GM18951 (cell line): ENCODE results near the gene PLXDC1.

ENCODE experiments used
- POLR2A ChIP-seq: IDR thresholded peaks from 4 replicates; pipeline ENCODE4 v1.6.1; 2011; ENCODE audit warnings: mild to moderate bottlenecking; ENCODE audit not compliant: insufficient read length, insufficient read depth; ENCODE audit errors: extremely low read depth
- in situ Hi-C: fragments of 300-500 bp; cut with MboI; formaldehyde crosslinking; loops from one replicate; pipeline ENCODE4 v1.12.0; 2022; ENCODE audit warnings: low sequenced_read_pairs, mixed read lengths, inconsistent platforms; ENCODE audit not compliant: unreplicated experiment

Gene PLXDC1

GRCh38 chr17:39158623-39159022, 7.2 kb upstream of the PLXDC1 start:
- in situ Hi-C loops = loop anchor here (10.0 kb wide), 1 partner anchor 174 kb away; no protein-coding TSS in a partner anchor
- no peak for TF ChIP-seq POLR2A

GRCh38 chr17:39156491-39156890, 5.1 kb upstream of the PLXDC1 start:
- in situ Hi-C loops = loop anchor here (10.0 kb wide), 1 partner anchor 172 kb away; no protein-coding TSS in a partner anchor
- TF ChIP-seq POLR2A = no peak

DNA sequence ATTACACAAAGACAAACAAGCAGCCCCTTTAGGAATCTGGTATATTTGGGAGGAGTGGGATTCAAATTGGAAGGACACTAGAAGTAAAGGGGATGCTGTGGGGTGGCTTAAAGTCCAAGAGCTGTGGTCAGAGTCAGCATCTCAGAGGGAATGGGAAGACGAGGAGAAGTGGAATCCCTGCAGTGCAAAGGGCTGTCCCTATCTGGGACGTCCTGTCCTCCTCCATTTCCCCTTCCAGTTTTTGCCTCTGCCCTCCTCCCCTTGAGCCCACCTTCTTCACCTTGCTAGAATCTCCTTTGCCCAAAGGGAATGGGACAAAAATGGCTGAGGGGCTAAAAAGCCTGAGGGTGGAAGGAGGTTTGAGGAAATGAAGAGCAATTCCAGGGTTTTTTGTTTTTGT, 4.2 kb upstream of the PLXDC1 start:
- in situ Hi-C loops = loop anchor here (10.0 kb wide), 1 partner anchor 171 kb away; no protein-coding TSS in a partner anchor
- no peak for TF ChIP-seq POLR2A

DNA sequence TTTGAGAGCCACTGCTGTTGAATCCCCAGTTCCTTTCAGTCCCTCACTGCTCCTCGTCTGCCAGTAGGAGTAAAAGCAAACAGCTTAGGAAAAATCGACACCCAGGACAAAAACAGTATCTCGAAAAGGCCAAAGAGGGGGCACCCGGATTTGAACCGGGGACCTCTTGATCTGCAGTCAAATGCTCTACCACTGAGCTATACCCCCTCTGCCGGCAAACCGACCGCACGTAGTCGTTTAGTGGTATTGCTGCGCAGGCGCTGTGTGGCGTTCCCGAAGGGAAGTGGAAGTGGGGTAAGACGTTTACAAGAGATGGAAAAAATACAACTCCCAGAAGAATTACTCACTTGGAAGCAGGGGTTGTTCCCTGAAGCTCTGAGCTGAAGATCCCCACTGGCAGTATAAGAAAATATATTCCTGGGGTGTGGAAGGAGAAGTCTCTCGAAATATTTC, 2.2 kb upstream of the PLXDC1 start:
- TF ChIP-seq POLR2A = no peak
- in situ Hi-C loops = loop anchor here (10.0 kb wide), 1 partner anchor 169 kb away; no protein-coding TSS in a partner anchor

DNA sequence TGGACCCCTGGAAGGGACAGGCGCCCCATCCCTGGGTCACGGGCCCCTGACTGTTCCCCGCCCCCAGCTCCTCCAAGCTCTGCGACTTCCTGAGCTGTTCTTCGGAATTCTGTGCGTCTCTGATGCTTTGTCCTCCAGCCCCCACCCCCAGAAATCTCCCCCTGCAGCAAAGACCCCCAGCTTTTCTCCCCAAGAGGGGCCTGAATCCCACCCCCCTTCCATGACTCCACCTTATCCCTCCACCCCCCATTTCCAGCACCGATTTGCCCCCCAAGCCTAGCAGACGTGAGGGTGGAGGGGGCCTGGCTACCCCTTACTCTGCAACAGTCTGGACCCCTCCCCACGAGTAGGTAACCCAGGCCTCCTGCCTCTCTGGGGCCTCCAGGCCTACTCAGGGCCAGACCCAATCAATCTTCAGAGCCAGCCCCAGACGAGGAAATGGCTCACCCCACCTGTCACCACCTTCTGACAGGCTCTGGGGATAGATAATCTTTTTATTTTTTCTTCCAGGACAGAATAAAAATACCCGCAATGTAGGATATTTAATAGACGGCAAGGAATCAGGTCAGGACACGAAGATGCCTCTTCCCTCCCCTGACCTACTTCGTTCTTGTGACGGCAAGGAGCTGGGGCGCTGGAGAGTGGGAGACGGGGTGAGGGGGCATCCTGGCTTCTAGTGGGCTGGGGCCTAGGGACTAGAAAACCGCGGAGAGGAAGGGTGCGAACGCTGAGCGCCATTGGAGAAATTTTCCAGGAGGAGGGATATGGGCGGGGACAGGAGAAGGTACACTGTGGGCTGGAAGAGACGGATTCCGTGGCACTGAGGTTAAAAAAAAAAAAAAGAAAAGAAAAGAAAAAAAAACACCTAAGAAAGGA, 744 bp upstream of the PLXDC1 start:
- TF ChIP-seq POLR2A = no peak
- in situ Hi-C loops = loop anchor here (10.0 kb wide), 1 partner anchor 167 kb away; no protein-coding TSS in a partner anchor

DNA sequence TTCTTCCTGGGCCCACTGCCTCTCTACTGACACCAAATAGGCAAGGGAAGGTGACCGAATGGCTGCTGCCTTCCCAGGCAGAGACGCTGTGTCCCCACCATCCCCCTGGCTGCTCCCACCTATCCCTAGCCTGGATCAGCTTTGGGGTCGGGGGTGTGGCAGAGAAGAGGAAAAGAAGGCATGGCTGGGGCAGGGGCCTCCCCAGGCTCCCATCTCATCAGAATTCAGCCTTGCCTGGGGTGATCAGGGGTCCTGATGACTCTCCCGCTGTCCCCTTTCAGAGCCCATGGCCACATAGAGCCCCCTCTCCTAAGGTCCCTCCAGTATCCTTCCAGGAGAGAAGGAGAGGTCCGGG, 665 bp downstream of the PLXDC1 start:
- no peak for TF ChIP-seq POLR2A
- in situ Hi-C loops = loop anchor here (10.0 kb wide), 1 partner anchor 166 kb away; no protein-coding TSS in a partner anchor

GRCh38 chr17:39150104-39150634, 1.3 kb downstream of the PLXDC1 start:
- TF ChIP-seq POLR2A = no peak

DNA sequence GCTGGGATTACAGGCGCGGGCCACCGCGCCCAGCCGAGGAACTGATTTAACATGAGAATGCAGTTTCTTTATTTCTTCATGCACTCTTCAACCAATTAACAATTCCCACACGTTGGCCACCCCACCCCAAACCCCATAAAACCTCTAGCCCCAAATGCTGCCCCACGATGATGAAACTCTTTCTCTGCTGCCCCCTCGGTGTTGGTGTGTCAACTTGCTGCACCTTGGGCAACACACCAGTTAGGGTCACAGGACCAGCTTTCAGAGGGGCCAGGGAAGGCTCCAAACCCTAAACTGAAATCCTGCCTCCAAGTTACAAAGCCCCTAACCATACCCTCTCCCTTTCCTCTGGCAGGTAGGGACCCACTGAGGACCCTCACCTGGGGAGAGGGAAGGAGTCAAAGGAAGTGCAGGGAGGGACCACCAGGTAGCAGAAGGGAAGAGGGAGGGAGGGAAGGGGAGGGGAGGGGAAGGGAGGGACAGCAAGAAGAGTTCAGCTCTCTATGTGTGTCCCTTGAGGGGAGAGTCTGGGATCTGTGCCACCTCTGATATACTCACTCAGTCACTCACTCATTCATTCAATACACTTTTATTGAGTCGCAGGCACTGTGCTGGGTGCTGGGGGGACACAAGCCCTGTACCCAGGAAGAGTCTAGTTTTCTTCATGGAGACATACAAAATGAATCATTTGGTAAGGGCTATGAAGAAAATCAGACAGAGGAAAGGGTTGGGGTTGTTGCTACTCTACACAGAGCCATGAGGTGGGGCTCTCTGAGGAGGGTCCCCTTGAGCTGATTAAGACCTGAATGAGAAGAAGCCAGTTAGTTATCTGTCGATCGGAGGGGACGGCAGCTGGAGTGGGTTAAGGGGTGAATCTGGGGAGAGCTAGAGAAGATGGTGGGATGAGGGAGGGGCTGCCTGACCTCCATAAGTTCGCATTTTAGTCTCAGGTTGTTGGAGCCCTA, 3.9 kb downstream of the PLXDC1 start:
- no peak for TF ChIP-seq POLR2A
- in situ Hi-C loops = no loop called here

More at GRCh38 chr17:39150104-39150634, 1.3 kb downstream of the PLXDC1 start:
- in situ Hi-C loops = loop anchor here (10.0 kb wide), 1 partner anchor 165 kb away; no protein-coding TSS in a partner anchor

DNA sequence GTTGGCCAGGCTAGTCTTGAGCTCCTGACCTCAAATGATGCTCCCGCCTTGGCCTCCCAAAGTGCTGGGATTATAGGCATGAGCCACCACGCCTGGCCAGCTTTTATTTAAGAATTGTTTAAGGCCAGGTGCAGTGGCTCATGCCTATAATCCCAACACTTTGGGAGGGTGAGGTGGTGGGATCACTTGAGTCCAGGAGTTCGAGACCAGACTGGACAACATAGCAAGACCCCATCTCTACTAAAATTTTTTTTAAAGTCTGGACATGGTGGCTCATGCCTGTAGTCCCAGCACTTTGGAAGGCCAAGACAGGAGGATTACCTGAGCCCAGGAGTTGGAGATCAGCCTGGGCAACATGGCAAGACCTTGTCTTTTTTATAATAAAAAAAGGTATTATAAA, 5.2 kb downstream of the PLXDC1 start:
- TF ChIP-seq POLR2A = no peak
- in situ Hi-C loops = no loop called here

GRCh38 chr17:39145143-39145542, 6.3 kb downstream of the PLXDC1 start:
- in situ Hi-C loops = no loop called here
- no peak for TF ChIP-seq POLR2A

DNA sequence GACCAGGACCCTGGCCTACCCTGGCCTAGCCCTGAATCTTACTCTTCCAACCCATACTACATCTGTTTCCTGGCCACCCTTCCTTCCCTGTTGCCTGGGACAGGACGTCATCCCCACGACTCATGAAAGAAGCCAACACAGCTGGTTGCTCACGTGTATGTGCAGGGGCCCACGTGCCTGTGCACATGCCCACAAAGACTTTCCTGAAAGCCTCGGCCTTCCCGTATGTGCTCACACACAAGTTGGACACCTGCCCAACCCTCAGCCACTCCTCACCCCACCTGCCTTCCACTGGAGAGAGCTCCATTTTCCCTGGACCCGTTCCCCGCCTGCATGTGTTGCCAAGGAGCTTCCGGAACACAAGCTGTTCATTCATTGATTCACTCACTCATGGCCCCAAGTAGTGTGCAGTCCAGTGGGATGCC, 7.0 kb downstream of the PLXDC1 start:
- in situ Hi-C loops = no loop called here
- TF ChIP-seq POLR2A = no peak

DNA sequence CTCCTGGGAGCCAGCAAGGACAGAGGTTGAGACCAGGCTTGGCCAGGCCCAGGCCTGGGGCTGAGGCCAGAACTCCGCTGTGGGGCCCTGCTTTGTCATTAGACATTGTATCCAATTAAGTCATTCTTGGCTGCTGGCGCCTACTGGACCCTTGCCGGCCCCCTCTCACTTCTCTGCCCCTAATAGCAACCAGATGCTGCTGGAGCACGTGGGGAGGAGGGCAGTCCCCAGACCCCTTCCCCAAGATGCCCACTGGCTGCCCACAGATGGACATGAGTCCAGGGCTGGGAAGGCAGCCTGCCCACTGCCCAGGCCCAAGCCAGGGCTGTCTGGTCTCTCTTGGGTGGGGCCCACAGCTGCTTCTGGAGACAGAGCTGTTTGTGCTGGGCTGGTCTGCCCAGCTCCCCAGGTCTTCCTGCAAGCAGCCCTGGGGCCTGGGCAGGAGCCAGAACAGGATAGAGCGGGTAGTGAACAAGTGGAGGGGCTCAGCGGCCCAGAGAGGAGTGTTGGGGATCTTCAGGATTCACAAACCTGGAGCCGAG, 7.8 kb downstream of the PLXDC1 start:
- TF ChIP-seq POLR2A = no peak
- in situ Hi-C loops = no loop called here
